Measurements from ENCODE around the gene UBE3C. TPM values are rescaled to one million over a fixed set of nuclear protein-coding genes. Genes with fewer than 3 reads are reported as not detected.
A peak's percentile ranks its signal among the peaks of the same experiment; 100 is the strongest.
"Not testable (repeated sequence)": the region's sequence is repeated elsewhere in the genome, so short reads cannot be mapped to it uniquely, and the experiment has no call there.

The UBE3C gene
- total and polyA plus RNA-seq, 2 of the 13 experiments (the other 11 are each of a cell fraction or from before 2014, with no cell fraction given): 27.0 to 48.2 TPM

DNA sequence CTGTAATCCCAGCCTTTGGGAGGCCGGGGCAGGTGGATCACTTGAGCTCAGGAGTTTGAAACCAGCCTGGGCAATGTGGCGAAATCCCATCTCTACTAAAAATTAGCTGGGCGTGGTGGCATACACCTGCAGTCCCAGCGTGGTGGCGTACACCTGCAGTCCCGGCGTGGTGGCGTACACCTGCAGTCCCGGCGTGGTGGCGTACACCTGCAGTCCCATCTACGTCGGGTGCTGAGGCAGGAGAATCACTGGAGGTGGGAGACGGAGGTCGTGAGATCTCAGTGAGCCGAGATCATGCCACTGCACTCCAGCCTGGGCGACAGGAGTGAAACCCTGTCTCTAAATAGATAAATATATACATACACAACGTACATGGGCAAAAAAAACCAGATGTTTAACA, 116.1 kb downstream of the UBE3C start:
- H3K4me2 ChIP-seq (ENCODE audit: low read depth, low read length); H2AFZ ChIP-seq (ENCODE audit: low read length); H3K4me3 ChIP-seq (replicated peaks in 1 of 3; ENCODE audit: insufficient read depth in 1 of 3, low read depth in 2 of 3, low read length in 3 of 3); BruUV-seq (replicated peaks); H3K27me3 ChIP-seq (ENCODE audit: control insufficient read depth in 1 of 2, insufficient read depth in 2 of 2, low read length in 2 of 2); DNase-seq (ENCODE audit: low spot score); POLR2A ChIA-PET; intact Hi-C loops (cut with micrococcal nuclease; ENCODE audit: unreplicated experiment); CTCF ChIA-PET (ENCODE audit: low intra/inter-chr PET ratio, low total read pairs); FAIRE-seq; H3K9ac ChIP-seq (ENCODE audit: insufficient read depth, low read depth, low read length); H3K79me2 ChIP-seq (ENCODE audit: insufficient read depth, low read length); H3K27ac ChIP-seq (ENCODE audit: extremely low read length, insufficient read depth, low read length); ATAC-seq; H3K4me1 ChIP-seq (ENCODE audit: insufficient read depth, low read length); H3K9me3 ChIP-seq (ENCODE audit: low read length); H4K20me1 ChIP-seq (ENCODE audit: insufficient read depth, low read length): not testable (repeated sequence)
- 93% methylated on average over 18 of the region's 18 CpGs for WGBS (ENCODE audit: low lambda C conversion rate)
- peaks cover 17 to 66% of the 10 kb centered on the region in 2 experiments for H3K36me3 ChIP-seq (replicated peaks in 1 of 2; ENCODE audit: control insufficient read depth in 1 of 2, insufficient read depth in 2 of 2, low read length in 2 of 2)
- in situ Hi-C loops (cut with HindIII; ENCODE audit: extremely low pct_ligation_motif_present, low pct_unique_long_range_greater_than_20kb): loop anchor here (25.0 kb wide), 1 partner anchor 292 kb away; no protein-coding TSS in a partner anchor

DNA sequence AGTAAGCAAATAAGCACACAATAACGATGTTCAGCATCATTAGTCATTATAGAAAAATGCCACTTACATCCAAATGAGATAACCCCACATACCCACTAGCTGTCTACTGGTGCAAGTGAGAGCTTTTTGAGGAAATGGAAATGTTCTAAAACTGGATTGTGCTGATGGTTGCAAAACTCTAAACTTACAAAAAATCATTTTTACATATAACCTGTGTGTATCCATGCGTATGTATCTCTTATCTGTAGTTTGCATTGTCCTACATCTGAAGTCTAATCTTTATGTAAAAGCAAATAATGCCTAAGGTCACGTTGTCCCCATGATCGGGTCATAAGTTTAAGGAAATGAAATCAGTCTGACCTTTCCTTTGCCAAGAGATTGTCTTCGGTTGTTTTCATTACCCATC, 116.5 kb downstream of the UBE3C start:
- intact Hi-C loops (cut with micrococcal nuclease; ENCODE audit: unreplicated experiment) (no loop called here), in situ Hi-C loops (cut with HindIII; ENCODE audit: extremely low pct_ligation_motif_present, low pct_unique_long_range_greater_than_20kb) (loop anchor here (25.0 kb wide), 1 partner anchor 293 kb away; no protein-coding TSS in a partner anchor)
- ChIA-PET POLR2A (no interaction called here), CTCF (ENCODE audit: low intra/inter-chr PET ratio, low total read pairs) (no interaction called here)
- no peak for ATAC-seq
- H3K4me3 ChIP-seq (replicated peaks in 1 of 3; ENCODE audit: insufficient read depth in 1 of 3, low read depth in 2 of 3, low read length in 3 of 3): no peak overlapping the region
- peak; percentile 13 to 81; a peak in 3 of 4 replicates for TF ChIP-seq MAFK (conservative IDR thresholded peaks at IDR 0.05 in 1 of 2, IDR thresholded peaks at IDR 0.05 in 1 of 2; ENCODE audit: low read length in 2 of 2)
- TF ChIP-seq MAFF (IDR thresholded peaks at IDR 0.05; ENCODE audit: low read depth, low read length): peak; percentile 30
- TF ChIP-seq ZNF20 (CRISPR knock-in tag; IDR thresholded peaks at IDR 0.05): no peak
- 91% methylated on average over 5 of the region's 5 CpGs for WGBS (ENCODE audit: low lambda C conversion rate)
- no peak for DNase-seq (ENCODE audit: low spot score)
- H2AFZ ChIP-seq (ENCODE audit: low read length): no peak overlapping the region
- H3K9me3 ChIP-seq (ENCODE audit: low read length): no peaks in the 10 kb centered on the region
- H3K4me2 ChIP-seq (ENCODE audit: low read depth, low read length): no peak overlapping the region
- H3K27ac ChIP-seq (ENCODE audit: extremely low read length, insufficient read depth, low read length): no peak overlapping the region
- no peak overlapping the region for H3K9ac ChIP-seq (ENCODE audit: insufficient read depth, low read depth, low read length)
- no TSS peak for BruUV-seq (replicated peaks)
- FAIRE-seq: no peak
- H3K36me3 ChIP-seq (replicated peaks in 1 of 2; ENCODE audit: control insufficient read depth in 1 of 2, insufficient read depth in 2 of 2, low read length in 2 of 2): peaks cover 17 to 66% of the 10 kb centered on the region in 2 experiments
- H4K20me1 ChIP-seq (ENCODE audit: insufficient read depth, low read length): no peaks in the 10 kb centered on the region
- H3K4me1 ChIP-seq (ENCODE audit: insufficient read depth, low read length): no peaks in the 10 kb centered on the region
- no peaks in the 10 kb centered on the region for H3K27me3 ChIP-seq (ENCODE audit: control insufficient read depth in 1 of 2, insufficient read depth in 2 of 2, low read length in 2 of 2)
- no peaks in the 10 kb centered on the region for H3K79me2 ChIP-seq (ENCODE audit: insufficient read depth, low read length)

Measured in HepG2 (cell line).